Measurements from ENCODE around the gene BIN1.

BIN1 gene

DNA sequence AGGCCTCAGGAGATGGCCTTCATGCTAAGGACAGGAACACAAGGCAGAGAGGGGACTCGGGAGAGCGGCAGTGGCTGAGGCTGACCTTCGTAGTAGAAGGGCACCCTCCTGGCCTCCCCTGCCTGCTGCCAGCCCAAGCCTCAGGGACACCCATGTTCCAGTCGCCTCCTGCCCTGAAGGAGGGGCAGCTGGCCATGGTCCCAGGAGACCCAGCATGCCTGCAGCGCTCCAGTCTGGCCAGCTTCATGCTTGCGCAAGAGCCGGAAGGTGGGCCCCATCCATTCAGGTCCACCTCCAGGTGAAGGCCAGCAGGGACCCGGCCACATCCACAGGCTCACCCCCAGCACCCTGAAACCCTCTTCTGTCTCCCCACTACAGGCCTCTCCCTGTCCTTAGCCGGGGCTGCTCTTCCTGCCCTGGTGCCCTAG lies 35.0 kb downstream of the BIN1 start:
- no peak for DNase-seq

DNA sequence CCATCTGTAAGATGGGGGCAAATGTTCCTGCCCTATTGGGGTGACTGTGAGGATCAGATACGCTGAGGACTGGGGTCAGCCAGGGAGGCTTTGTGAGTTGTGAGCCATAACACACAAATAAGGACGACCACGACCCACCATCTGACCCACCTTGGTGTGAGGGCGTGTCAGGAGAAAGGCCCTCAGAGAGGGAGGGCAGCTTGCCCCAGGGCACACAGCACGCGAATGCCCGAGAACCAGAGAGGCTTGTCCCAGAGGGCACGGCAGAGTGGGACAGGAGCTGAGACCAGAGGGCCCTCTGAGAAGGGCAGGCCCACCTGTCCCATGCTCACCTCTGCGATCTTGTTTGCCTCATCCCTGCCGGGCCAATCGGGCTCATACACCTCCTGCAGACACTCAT lies 36.7 kb downstream of the BIN1 start:
- DNase-seq: no peak

DNA sequence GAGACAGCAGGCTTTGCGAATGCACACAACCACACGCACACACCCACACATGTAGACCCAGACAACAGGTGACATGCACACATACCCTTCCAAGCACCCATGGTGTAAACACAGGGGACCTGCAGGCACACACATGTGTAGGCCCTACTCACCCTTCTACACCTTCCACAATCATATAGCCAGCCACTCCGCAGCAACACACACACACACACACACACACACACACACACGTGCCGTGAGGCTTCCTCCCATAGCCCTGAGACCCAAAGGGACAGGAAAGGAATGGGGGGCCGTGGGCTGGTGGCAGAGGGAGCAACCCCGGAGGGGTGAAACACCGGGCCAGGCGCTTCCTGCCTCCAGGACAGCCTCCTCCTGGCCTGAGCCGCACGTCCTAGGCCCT lies 37.4 kb downstream of the BIN1 start:
- DNase-seq: no peak

DNA sequence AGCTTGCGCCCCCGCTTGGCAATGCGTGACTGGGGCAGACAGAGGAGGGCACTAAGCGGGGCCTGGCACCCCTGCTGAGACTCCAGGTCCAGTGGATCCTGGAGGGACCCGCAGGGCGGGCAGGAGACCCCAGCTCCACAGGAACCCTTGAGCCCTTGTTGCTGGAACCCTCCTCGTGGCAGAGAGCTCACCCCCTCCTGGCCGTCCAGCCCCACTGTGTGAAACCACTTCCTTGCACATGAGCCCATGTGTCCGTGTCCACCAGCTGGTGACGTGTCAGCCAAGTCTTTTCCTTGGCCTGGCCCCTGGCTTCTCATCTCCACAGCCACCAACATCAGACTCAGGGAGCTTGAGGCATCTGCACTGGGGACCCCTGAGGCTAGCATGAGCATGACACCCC lies 38.0 kb downstream of the BIN1 start:
- DNase-seq: no peak

DNA sequence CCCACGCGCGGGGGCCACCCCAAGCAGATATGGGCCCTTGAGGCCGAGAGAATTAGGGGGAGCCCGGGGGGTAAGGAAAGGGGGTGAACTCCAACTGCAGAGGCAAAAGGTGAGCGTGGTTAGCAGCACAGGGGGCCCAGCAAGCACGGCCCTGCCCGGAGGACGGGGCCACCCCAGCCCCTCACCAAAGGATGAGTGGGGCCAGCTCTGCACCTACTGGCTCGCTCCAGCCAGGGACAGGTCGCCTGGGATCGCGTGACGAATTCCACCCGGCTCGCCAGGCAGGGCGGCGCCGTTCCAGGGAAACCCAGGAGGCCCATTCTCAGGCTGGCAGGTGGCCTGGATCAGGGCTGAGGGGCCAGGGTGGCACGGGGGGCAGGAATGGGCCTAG lies 38.6 kb downstream of the BIN1 start:
- no peak for DNase-seq

DNA sequence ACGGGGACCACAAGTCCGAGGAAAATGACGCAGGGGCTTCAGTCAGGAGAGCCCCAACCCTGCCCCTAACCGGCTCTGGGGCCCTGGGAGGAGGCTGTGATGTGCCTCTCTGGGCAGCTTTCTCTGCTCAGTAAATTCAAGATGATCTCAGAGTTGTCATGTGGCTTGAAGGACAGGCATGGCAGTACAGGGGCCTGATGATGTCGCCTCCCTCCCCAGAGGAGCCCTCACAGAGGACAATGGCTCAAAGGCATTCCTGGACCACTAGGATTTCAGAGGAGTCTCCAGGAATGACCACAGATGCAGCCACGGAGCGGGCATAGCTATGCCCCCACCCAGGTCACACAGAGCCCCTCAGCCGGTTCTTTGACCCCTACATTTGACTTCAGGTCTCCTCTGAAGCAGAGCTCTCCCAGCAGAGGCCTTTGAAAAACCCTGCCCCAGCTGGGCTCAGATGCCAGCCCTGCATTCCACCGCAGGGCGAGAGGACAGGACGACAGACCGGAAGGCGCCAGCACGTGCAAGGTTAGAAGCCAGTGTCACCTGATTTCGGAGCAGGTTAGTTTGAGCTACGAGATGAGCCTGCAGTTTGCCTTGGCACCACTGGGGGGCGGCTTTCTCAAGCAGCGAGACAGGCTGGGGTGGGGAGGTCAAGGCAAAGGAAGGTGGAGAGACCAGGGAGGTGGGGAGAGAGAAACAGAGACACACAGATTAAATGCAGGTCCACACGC lies 39.2 kb downstream of the BIN1 start:
- peak; percentile 81 for DNase-seq

DNA sequence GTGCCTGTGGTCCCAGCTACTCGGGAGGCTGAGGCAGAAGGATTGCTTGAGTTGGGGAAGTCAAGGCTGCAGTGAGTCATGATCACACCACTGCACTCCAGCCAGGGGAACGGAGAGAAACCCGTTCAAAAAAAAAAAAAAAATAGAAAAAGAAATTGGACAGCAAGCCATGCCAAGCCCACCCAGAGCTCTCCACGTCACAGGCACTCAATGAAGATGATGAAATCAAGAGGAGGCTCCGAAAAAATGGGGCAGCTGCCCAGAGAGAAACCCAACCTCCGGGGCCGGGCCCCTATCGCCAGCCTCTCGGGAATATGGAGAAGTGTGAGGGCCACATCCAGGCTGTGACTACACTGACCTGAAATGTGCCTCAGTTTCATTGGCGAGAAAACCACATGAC lies 40.0 kb downstream of the BIN1 start:
- no peak for DNase-seq

DNA sequence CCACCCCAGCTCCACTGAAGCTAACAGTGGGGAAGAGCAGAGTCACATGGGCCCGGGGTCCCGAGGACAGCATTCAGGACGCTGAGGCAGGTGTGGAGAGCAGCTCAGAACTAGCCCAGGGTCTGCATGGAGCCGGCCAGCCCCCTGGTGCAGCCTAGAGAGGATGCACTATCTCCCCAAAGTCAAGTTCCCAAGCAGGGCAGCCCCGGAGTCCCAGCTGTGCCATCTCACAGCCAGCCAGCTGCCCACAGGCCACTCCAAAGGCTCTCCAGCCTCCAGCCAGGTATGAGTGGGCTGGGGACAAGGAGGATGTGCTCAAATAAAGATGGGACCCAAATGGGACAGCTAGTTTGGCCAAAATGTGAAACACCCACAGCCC lies 41.0 kb downstream of the BIN1 start:
- no peak for DNase-seq

DNA sequence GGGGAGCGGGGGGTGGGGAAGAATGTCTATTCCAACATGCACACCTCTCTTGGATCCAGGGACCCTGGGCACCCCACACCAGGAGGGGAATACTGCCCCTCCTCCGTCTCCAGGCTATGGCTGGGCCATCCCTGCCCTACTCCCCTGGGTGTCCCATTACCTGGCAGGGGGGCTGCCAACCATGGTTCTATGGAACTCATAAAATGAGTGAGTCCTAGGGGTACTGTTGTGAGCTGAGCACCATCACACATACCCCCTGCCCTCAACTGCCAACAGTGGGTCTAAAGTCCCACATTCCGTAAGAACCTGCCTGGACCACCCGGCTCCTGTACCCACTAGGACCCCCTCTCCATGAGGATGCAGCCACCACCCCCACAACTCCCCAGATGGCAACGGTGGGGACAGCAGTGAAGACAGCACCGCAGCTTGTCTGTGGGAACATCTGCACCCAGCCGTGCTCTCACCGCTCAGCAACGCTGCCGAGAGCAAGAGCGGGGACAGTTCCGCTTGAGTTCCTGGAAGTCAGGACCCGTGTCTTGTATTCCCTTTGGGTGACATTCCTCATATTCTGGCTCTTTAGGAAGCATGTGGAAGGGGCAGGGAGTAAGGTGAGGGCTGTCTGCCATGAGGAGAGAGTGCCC lies 41.5 kb downstream of the BIN1 start:
- DNase-seq: no peak

DNA sequence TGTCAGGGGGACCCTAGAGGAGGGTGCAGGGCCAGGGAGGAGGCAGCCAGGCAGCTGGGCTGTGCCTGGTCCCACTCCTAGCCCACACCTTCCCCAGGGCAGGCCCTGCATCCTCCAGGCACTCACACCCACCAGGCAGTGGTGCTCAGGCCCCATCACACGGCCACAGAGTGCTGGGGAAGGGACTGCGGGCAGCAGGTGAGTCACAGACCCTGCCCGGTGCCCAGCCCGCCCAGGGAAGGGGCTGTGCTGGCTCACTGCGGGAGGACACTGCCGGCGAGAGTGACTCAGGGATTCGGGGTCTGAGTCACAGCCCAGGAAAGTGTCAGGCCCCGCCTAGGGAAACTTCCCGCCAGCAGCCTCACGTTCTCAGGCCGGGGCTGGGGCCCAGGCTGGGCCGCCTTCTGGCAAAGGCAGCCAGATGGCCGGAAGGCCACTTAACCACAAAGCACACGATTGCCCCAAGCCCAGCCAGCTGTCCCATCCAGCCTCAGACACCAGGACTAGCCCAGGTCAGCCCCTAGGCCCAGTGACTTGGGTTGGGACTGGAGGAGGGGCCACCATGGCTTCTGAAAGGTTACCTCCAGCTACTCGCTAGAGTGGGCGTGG lies 42.2 kb downstream of the BIN1 start:
- peak; percentile 95 for DNase-seq

DNA sequence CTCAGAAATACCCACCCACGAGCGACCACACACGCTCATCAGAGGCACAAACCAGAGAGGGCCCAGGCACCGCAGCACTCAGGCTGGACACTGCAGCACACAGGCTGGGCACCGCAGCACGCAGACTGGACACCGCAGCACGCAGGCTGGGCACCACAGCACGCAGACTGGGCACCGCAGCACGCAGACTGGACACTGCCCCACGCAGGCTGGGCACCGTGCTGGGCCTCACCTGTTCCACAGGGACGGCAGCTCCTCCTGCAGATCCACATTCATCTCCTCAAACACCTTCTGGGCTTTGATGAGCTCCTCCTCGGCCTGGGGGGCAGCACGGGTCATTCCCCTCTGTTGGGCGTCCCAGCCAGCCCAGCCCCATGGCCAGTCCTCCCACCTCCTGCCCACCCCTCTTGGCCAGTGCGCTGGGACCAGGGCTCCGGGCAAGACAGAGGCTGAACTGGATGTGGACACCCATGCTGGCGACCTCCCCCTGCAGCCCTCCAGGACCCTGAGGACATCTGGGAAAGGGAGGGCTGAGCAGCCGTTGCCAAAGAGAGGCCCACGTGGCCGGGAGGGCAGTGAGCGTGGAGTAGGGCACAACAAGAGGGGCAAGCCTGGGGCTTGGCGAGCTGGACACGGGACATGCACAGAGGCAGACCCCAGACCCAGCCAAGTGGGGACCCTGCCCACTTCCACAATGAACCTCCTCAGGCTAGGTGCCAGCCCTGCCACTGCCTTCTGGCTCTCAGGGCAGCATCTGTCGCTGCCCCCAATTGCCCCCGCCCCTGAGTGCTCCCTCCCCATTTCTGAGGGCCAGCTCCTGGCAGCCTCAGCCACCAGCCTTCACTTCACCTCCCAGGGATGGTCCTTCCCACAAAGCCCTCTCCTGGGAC lies 43.0 kb downstream of the BIN1 start:
- no peak for DNase-seq

DNA sequence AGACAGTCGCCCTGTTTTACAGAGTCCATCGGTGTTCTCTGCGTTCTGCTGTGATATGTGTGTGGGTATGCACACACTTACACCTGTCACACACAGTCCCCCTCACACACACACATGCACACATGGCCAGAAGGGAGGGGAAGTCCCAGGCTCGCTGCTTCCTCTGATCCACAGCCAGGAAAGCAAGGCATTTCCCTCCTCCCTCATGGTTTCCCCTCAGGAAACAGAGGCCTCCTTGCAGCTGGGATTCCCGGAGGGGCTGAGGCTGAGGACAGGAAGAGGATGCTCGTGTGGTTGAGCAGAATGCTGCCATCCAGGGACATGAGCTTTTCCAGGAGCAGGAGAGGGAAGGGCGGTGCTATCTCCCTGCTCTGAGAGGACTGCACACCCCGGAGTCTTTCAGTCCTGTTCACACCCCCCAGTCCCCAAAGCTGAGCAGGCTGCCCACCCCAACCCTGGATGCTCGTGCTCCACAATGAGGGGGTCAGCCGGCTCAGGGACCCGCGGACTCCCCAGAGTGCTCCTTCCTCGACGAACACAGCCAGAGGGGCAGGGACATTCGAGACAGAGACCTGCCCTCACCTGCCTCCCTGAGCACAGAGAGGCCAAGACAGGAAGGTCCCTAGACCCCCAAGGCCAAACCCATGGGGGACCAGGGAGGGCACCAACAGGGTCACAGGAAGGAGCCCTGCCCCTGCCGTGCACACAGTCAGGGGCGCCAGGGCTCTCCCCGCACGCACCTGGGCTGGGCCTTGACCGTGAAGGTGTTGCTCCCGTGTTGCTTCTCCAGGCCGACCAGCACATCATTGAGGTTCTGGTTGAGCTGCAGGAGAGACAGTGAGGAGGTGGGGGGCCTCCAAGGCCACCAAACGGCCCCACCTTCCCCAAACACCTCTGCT lies 45.3 kb downstream of the BIN1 start:
- no peak for DNase-seq

DNA sequence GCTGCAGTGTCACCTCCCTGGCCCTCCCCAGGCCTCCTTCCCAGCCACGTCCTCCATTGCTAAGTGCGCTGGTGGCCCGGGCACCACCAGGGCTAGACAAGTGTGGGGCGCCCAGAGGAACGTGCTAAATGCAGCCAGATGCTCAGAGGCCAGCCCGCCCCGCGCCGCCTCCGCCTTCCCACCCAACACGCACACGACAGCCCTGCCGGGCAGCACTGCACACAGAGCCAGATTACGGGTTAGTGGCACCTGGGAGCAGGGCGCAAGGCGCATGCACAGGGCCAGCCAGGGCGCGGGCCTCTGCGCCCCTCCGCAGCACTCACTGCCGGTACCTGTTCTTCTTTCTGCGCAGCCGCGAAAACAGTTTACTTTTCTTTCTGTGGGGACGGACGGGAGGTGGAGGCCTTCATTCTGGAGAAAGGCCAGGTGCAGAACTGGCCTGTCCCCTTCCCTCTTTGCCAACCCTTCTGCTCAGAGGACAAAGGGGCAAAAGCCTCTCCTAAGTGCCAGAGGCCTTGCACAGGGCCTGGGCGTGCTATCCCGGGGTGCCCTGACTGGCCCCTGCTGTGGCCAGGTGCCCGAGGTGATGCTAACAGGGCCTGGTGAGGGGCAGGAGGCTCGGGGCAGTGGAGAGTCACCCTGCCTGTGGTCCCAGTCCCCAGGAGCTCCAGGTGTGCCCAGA lies 46.5 kb downstream of the BIN1 start:
- no peak for DNase-seq

DNA sequence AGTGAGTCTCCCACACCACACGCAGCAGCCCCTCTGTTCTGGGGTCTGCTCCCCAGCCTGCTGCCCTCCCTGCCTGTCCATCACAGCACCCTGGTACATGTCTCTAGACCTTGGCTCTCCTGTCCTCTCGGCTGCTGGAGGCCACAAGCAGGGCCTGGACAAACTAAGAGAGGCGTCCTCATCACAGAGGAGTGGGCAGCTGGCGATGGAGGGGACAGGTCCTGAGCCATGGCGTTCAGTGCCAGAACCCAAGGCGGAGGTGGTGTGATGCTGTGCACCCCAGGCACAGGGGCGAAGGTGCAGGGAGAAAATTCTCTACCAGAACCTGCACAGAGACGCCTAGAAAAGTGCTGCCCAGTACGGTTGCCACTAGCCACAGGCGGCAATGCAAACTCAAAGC lies 47.4 kb downstream of the BIN1 start:
- no peak for DNase-seq

DNA sequence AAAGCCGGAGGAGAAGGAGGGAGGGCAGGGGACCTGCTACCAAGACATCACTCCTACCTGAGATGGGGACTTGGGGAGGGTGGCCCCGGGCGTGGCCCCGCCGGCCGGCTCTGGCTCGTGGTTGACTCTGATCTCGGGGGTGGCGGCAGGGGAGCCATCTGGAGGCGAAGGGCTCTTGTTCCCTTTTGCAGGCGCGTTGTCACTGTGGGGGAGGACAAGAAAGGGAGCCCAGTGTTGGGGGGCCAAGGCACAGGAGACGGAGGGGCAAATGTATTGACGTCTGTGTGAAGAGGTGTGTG lies 48.1 kb downstream of the BIN1 start:
- DNase-seq: no peak

DNA sequence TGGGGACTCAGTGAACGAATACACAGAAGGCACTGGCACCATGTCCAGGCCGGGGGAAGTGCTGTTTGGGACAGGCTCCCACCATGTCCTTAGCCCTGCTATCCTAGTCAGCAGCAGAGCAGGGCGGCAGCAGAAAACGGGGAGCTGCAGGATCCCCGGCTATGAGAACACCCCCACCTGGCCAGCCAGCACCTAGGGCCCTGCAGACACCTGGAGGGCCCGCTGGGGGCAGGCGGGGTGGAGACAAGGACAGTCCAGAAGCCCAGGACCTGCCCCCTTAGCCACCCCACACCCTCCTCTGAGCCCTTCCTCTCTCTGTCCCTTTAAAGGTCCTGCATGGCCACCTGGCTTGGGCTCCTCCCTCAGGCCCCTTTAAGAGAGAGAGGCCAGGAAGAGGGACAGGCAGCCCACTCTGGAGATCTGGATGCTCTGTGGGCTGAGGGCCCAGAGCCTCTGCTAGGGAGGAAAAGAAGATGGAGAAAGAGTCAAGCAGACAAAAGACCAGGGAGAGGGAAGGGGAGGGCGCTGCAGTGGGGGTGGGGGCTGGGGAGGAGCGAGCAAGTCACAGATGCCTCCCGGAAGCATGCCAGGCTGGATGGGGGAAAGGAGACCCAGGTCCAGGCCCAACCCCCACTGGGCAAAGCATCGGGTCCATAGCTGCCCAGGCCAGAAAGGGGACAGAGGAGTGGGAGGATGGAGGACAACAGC lies 48.6 kb downstream of the BIN1 start:
- no peak for DNase-seq

DNA sequence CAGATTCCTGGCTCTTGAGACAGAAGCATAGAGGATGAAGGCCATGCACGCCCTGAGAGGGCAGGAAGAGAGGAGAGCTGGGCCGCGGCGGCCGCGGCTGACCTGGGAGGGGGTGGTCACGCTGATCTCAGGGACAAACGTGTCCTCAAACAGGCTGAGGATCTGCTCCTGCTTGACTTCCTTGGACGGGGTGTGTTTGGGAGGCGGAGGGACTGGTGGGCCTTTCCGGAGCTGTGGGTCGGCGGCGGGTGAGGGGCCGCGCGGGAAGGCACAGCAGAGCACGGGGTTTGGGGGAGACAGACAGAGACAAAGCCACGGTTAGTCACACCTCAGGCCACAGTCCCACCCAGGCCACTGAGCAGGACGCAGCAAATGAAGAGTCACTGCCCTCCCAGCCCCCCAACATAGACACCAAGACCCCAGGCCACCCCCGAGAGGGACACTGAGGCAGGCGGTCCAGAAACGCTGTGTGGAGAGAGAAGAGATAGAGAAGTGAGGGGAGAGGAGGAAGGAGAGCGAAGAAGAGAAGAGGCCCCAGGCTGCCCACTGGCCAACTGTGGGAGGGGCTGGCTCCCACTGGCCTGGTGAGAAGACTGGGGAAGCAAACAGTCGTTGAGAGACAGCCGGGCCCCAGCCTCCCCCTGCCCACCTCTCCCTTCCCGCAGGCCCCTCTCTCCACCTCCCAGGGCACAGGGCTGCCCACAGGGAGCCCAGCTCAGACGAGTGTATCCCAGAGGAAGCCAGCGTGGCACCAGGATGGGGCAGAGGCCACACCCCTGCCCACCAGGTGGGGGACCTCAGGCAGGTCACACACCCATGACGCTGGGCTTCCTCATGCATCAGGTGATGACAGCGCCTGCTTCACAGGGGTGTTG lies 49.3 kb downstream of the BIN1 start:
- DNase-seq: no peak

DNA sequence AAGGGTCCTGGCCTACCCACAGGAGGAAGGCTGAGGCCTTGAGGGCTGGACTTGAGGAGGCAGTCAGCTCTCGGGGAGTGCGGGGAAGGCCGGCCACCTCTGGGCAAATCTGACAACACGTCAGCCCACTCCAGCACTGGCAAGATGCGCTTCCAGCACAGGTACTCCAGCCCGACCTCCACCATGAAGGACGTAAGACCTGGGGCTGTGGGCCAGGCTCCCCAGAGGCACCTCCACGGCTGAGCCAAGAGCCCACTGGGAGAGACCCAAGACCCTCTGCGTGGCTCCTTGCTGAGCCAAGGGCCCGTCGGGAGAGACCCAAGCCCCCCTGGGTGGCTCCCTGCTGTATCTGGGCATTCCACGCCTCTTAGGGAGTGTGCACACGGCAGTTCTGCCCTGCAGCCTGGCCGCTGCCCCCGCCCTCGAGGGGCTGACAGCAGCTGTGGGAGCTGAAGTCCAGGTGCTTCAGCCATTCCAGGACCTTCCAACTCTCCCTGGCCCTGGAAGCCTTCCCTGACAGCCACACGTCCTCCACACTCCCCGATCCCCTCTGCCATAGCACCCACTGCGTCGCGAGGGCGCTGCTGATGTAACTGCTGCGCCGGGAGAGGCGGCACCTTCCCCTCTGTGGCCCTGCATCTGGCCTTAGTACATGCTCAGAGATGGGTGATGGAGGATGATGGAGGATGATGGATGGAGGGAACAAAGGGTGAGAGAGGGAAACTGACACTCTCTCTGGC lies 50.2 kb downstream of the BIN1 start:
- no peak for DNase-seq

DNA sequence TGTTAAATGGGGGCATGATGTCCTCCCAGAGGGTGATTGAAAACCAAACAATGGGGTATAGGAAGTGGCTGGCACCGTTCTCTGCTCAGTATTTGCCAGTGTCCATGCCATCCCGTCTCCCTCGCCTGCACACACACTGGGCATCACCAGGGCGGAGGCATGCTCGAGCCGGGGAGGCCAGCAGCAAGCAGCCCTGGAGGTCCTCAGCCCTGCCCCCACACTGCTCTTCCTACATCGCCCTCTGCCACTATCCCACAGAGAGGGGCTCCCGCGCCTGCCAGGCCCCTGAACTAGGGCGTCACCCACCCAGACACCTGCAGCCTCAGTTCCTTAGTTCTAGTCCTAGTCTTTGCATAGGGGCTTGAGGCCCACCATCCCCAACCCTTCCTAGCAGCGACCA lies 50.9 kb downstream of the BIN1 start:
- DNase-seq: no peak

DNA sequence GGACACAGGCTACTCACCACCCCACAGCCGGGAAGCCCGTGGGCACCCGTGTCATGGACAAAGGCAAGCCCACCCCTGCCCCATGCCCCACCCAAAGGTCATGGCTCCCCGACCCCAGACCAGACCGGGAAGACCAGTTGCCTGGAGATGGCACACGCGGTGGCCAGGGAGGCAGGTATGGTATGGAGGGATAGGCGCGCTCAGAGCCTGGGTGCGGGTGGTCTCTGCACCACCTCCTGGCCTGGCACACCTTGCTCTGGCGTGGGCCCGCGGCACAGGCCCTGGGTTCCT lies 51.2 kb downstream of the BIN1 start:
- DNase-seq: no peak
